T follicular helper cell (primary cell): ENCODE results near the gene CD209.
A peak's percentile ranks its signal among the peaks of the same experiment; 100 is the strongest.

Experiments used
- DNase-seq: peaks from one replicate; pipeline ENCODE4 v3.0.0-alpha.2; 2020; ENCODE audit warnings: low read depth

The CD209 gene

DNA sequence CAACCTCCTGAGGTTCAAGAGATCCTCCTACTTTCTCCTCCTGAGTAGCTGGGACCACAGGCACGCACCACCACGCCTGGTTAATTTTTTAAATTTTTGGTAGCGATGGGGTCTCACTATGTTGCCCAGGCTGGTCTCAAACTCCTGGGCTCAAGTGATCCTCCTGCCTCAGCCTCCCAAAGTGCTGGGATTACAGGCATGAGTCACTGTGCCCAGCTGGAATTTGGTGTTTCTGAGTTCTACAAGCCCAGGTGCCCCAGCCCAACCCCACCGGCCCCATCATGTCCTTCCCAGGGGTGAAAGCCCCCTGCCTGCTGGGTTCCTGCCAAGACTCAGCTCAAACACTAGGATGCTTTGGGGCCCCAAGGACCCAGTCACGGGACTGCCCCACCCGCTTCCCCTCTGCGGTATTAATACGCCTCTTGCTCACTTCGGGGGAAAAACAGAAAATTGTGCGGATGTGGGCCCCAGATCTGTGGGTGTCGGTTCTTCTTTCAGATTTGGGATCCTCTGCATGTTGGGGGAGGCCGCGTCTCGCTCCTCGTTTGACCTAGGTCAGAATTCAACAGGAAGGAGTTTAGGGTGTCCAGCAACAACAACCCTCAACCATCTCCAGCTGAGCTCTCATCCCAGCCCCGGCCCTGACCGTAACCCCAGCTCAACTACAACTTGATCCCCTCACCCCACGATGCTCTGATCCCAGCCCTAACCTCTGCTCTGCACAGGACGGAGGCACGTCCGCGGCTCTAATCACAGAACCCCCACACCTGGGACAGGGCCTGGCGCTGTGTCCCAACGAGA is 41.7 kb downstream of the CD209 start:
- DNase-seq, result peak; percentile 56

DNA sequence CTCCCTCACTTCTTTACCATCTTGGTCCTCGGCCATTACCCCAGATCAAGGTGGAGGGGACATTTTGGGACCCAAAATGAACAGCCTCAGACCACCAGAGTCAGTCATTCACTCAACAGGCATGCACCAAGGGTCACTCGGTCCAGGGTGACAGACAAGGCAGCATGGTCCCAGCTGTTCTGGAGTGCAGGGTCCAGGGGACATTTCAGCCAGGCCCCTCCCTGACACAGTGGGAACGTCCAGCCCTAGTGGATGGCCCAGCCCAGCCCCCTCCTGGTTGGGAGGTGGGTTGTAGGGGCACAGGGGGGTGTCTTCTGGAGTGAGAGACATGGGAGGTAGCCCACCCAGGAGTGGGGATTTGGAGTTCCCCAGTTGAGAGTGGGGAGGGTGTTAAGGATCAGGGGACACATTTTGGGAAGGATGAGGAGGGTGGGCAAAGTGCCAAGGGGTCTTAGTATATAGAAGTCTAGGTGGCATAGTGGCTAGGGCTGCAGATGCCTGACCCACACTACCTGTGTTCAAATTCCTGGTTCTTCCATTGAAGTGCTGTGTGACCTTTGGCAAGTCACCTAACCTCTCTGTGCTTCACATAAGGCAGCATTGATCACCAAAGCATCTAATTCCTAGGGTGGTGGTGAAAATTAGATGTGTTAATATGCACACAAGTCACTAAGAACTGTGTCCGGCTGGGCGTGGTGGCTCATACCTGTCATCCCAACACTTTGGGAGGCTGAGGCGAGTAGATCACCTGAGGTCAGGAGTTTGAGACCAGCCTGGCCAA is 42.9 kb downstream of the CD209 start:
- DNase-seq, result no peak

DNA sequence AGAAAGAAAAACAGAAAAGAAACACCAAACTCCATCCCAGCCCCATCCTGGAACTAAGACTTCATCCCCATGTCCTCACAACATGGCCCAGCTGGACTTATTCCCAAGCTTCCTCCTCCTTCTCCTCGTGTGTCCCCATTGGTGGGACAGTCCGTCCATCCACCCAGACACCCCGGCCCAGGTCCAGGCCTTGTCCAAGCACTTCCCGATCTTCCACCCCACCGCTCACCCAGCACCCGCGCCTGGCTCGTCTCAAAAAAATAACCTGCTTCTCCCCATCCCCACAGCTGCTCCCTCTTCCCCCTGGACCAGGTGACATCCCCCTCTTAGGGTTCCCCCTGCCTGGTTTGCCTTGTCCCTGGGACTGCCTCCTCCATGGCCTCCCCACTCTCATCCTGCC is 44.0 kb downstream of the CD209 start:
- no peak for DNase-seq

DNA sequence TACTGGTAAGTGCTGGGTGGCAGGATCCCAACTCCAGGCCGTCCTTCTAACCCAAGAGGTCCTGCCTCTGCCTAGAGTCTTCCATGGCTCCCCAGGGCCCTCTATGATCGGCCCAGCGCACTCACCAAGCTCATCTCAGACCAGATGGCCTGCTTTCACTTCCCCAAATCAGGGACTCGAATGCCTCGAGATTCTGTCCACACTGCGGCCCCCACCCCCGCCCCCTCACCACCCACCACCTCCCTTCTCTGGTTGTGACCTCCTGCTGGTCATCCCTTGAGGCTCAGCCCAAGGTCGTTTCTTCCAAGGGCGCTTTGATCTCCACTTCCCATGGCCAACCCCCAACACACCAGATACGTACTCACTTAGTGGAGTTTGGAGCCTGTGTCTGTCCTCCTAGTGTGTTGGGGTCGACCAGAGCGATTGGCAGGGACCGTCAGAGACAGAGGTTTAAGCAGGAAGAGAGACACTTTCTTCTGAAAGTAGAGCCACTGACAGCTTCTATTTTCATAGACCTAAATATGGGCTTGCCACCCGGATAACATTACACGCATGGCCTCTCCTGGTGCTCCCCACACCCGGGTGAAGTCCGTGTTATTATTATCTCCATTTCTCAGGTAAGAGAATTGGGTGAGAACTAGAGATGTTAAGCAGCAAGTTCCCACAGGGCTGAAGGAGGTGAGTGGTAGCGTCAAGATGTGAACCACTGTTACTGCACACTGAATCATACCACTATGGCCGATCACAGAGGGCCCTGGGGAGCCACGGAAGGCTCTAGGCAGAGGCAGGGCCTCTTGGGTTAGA is 45.5 kb downstream of the CD209 start, which contains the start of gene FCER2:
FCER2 (minus strand) TSS at position 478 of the 804 bp plus-strand sequence. CDS start 2,371 bp downstream, outside the sequence.
- DNase-seq, result no peak

DNA sequence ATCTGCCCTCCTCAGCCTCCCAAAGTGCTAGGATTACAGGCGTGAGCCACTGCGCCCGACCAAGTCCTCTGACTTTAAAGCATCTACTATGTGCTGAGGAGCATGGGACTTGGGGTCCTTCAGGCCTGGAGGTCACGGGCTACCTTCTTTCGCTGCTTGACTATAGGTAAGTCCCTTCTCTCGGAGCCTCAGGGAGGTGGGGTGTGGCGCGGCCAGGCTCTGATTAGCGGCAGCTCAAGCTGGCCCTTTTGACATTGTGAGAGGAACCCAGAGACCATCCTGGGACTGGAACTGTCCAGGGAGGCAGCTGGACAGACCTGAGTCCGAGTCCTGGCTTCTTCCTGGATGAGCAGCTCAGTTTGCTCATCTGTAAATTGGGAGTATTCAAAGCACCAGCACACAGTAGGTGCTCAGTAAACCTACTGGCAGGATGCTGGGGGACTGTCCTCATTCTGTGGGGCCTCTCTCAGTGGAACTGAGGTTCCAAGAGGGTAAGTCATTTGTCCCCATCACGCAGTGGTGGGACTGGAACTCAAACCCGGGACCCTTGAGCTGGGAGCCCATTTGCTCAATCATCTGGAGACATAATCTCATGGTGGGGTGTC is 46.2 kb downstream of the CD209 start:
- no peak for DNase-seq

DNA sequence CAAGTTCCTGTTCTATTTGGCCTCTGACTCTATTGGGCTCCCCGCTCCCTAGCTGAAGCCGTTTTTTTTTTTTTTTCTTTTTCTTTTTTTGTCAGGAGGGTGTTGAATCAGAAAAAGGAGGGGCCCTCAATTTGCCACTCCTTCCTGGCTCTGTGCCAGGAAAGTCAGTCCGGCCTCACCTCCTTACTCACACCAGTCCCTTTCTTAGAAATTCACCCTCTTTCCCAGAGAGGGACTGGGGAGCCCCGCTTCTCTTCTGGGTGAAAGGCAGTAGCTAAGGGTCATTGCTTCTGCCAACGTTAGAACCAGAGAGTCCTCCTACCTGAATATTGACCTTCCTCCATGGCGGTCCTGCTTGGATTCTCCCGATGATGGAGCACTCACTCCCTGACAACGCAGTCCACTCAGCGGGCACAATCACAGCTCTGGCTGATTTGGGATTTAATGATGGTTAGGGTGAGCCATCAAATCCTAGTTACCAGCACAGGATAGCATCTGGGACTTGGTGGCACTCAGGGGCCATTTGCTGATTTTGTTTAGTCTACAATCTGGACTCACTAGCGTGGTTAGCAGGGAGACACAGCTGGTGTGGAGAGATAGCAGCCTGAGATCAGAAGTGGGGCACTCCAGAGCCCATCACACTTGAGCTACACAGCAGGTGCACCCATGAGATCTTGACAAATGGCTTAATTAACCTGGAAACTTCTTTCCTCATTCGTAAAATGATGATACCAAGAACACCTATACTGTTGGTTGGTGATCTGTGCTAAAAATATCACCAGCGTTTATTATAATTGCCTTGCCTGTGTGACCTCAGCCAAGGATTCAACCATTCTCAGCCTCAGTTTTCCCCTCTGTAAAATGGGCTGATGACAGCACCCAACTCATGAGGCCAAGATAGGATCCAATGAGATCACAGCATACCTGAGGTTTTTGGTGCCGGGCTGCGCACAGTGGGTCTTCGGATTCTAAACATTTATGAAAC is 47.6 kb downstream of the CD209 start:
- DNase-seq, result no peak

DNA sequence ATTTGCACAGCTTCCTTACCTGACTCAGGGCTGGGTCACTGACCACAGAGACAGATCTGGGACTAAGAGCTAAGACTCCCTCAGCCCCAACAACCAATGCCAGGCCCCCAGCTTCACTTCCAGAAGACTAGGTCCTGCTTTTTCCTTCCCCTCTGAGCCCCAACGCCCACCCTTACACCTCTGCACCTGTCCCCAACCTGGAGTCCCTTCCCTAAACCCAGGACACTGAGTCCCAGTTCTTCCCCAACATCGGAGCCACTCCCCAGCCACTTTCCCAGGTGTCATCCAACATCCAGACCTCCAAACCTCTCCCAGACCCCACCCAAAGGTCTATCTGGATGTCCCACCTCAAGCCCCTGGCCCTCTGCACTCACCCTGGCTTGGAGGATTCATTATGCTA is 48.3 kb downstream of the CD209 start:
- DNase-seq, result no peak

DNA sequence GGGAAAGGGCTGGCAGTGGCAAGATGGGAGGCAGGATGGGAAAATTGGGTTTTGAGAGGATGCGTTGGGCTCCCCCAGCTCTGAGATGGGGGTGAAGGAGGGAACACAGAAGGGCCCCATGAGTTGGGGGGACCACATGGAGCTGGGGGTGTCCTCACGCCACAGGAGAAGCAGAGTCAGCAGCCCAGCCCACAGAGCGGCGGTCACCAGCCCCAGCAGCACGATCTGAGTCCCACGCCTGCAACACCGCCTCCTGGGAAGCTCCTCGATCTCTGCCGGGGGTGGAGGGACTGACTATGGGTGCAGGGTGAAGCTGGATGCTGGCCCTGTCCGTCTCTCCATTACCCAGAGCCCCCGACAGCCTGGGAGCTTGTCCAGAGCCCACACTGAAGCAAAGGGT is 48.8 kb downstream of the CD209 start:
- DNase-seq, result no peak

DNA sequence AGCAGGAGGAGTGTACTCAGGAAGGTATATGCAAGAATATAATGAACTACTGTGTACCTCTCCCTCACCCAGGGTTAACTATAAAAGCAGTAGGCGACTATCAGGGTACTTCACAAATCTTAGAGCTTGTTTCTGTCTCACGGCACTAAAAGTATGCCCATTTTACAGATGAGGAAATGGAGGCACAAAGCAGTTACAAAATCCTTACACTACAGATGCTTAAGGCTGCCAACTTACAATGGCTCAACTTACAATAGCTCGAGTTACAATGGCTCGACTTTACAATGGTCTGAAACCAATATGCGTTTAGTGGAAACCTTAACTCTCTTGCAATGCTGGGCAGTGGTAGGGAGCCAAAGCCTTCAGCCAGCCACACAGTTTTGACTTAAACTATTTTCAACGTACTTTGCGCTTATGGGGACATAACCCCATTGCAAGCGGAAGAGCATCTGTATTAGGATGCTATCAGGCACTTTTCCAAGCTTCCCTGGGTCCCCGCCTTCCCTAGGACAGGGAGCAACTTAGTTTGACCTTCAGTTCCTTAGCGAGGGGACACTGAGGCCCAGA is 49.5 kb downstream of the CD209 start:
- DNase-seq, result no peak

DNA sequence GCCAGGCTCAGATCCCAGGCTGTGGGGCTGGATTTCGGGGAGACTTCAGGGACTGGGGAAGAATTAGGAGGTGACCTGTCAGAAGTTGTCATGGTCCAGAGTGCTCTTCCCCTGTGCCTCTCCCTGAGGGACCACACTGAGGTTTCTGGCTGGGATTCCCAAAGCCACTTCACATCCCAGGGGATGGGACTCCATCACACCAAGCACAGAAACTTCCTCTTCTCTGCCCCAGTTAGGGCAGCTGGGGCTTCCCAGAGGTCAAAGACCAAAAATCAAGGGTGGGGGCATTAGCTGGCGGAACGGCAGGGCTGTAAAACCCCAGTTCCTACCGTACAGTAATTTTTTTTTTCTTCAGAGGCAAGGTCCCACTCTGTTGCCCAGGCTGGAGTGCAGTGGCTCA is 52.8 kb downstream of the CD209 start:
- no peak for DNase-seq

DNA sequence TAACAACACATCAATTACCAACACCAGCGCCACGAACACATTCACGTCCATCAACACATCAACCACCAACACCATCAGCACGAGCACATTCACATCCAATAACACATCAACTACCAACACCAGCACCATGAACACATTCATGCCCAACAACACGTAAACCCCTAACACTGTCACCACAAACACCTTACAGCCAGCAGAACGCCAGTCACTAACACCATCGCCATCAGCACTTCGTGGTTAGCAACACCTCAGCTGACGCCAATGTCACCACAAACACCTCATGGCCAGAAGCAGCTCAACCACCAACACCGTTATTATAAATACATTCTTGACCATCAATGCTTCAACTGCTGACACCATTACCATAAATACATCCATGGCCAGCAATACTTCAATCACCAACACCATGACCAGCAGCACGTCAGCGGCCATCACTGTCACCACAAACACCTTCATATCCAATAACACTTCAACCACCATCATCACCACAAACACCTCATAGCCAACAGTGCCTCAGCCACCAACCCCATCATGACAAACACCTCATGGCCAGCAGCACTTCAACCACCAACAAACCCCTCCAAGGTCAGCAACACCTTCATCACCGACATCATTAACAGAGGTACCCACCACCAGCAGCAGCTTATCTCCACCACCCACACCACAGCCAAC is 54.8 kb downstream of the CD209 start:
- no peak for DNase-seq

DNA sequence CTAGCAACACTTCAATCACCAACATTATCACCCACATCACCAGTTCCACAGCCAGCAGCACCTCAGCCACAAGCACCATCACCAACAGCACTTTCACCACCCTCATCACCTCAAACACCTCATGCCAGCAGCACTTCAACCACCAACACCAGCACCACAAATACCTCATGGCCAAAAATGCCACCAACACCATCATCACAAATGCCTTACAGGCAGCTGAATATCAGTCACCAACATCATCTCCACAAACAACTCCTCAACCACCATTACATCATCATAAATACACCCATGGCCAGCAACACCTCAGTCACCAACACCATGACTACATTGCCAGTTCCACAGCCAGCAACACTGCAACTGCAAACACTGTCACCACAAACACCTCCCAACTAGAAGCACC is 55.8 kb downstream of the CD209 start:
- no peak for DNase-seq

DNA sequence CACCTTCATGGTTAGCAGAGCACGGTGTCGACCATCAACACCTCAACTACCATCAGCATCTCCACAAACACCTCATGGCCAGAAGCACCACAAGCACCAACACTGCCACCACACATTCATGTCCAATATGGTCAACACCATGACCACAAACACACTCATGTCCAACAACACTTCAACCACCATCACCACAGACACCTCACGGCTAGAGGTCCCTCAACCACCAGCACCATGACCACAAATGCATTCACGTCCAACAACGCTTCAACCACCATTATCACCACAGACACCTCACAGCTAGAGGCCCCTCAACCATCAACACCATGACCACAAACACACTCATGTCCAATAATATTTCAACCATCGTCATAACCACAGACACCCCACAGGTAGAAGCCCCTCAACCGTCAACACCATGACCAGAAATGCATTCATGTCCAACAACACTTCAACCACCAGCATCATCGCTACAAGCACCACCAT is 56.5 kb downstream of the CD209 start:
- no peak for DNase-seq
